ENCODE results near the gene CD38. TPM values are rescaled to one million over a fixed set of nuclear protein-coding genes. Genes with fewer than 3 reads are reported as not detected.
A peak's percentile ranks its signal among the peaks of the same experiment; 100 is the strongest.
"Not testable (repeated sequence)": the region's sequence is repeated elsewhere in the genome, so short reads cannot be mapped to it uniquely, and the experiment has no call there.

CD38 gene
- total RNA-seq, 1 donor from 2014 or later = 1.7 TPM

DNA sequence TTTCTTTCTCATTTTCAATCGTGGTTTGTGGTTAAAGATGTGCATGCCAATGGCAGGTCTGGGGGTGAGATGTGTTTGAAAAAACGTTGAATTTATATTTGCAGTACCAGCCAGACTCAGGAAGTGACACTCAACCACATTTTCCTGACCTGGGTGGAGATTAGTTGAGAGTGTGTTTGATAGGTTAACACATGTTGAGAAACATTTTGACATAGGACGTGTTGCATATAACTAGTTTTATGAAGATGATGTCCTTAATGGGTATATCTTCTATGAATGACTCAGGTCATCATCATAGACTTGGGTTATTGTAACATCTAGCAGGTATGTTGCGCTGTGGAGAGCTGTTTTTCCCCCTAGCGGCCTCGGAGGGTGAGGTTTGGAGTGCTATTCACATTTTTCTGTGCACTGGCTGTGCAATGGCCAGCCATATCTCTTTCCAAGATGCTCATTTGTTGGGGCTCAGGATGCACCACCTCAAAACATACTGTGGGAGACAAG lies 21.7 kb upstream of the CD38 start:
- intact Hi-C loops (cut with micrococcal nuclease) = no loop called here
- ATAC-seq = no peak

DNA sequence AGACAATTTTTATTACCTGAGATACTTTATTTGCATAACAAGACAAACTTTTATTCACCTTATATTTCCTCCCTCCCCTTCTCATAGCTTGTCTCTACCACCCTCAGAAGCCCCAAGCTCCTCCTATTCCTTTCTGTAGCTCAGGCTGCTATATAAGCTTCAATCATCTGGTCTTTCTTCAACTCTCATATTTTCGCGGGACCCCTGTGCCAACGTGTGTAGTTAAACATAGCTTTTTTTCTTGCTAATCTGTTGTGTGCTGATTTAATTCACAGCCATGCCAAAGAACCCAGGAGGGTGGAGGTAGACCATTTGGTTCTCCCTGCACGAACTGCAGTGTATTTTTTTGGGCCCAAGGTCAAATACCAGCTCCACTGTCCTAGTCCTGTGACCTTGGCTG lies 21.1 kb upstream of the CD38 start:
- ATAC-seq (no peak), DNase-seq (no peak)
- intact Hi-C loops (cut with micrococcal nuclease) = no loop called here

More for the DNA sequence above, 21.7 kb upstream of the CD38 start:
- no peak for DNase-seq

DNA sequence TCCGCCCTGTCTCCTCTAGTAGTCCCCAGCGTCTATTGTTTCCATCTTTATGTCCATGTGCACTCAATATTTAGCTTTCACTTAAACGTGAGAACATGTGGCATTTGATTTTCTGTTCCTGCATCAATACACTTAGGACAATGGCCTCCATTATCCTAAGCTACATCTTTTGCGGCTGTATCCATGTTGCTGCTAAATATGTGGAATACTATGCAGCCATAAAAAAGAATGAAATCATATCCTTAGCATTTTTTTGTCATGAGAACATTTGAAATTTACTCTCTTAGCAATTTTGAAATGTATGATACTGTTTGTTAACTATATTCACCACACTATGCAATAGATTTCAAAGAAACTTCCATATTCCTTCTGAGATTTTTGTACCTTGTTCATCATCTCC lies 19.8 kb upstream of the CD38 start:
- intact Hi-C loops (cut with micrococcal nuclease) = no loop called here
- DNase-seq (no peak), ATAC-seq (no peak)

DNA sequence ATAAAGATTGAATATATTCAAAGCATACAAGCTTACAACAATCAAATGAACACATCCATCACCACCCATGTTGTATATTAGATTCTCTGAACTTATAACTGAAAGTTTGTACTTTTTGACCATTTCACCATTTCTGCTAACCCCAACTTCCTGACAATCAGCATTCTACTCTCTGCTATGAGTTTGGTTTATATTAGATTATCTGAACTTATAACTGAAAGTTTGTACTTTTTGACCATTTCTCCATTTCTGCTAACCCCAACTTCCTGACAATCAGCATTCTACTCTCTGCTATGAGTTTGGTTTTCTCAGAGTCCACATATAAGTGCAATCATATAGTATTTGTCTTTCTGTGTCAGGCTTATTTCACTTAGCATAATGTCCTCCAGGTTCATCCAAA lies 15.7 kb upstream of the CD38 start:
- intact Hi-C loops (cut with micrococcal nuclease); ATAC-seq: not testable (repeated sequence)

DNA sequence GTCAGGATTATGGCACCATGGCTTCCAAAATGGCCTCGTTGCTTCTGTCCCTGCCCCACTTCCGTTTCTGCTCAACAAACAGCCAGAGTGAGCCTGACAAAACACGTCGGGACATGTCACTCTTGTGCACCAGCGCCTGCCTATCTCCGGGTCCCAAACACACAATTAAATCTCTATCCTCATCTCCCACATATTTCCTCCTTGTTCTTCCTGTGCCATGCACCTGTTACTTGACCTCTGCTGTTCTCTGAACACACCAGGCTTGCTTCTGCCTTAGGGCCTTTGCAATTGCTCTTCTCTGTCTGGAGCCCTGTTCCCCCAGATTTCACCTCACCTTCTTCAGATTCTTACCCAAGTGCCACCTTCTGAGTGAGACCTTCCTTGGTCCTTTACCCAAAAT lies 12.7 kb upstream of the CD38 start:
- intact Hi-C loops (cut with micrococcal nuclease) = no loop called here
- ATAC-seq (no peak), DNase-seq (no peak)

More for the DNA sequence above, 15.7 kb upstream of the CD38 start:
- not testable (repeated sequence) for DNase-seq

DNA sequence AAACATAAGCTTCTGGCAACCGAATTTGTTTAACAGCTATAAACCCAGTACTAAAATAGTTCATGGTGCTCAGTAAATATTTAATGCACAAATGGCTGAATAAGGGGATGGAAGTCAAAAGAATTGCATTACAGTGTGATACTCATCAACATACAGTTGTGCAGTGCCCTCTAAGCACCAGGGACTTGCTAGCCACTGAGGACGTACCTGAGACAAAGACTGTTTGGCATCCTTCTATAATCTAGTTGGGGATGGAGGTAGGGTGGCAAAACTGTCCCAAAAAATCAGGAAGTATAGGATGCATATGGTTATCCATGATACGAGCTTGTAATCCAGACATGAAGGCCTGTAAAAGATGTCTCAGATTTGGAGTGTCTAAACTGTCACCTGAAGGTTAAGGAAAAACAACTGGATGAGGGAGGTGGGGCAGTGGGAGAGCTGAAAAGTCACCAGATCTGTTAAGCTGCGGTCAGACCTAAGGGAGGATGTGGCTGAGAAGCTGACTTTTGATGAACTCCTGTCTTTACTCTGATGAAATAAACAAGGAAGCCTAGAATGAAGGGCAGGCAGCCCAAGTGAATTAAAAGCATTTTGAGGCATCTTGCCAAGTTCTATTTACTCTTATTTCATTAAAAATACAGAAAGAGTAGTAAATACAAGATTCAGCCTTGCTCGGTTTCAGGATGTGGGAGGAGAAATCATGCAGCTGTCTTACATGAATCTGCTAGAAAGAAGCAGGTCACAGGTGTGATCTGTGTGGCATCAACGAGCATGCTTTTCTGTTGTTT lies 12.0 kb upstream of the CD38 start:
- DNase-seq = no peak
- intact Hi-C loops (cut with micrococcal nuclease) = no loop called here
- ATAC-seq = no peak

DNA sequence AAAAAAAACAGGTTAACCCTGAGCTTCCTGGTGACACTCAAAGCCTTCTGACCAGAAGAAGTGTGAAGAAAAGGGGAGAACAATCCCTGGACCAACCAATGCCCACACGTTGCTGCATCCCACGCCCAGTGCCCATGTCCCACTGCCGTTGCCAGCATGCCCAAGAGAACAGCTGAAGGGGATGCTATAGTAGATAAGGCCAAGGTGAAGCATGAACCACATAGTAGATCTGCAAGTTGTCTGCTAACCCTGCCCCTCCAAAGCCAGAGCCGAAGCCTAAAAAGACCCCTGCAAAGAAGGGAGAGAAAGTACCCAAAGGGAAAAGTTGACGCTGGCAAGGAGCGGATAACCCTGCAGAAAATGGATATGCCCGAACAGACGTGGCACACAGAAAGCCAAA lies 11.3 kb upstream of the CD38 start:
- no peak for DNase-seq

DNA sequence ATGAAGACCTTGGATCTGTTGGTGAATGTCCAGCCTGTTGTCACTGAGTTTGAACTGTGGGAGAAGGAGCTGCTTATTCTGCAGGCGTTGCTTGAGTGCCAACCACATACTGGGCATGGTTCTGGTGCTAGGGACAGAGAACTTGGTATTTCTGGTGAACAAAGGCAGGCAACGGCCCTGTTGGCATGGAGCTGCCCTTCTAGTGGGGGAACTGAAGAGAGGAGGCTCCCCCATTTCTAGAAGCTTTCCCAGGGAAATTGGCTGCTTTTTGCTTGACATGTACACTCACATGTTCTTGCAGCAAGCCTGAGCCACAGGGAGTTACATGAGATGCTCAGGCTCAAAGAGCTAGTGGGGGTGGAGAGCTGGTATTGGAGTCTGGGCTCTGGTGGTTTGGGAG lies 8.9 kb upstream of the CD38 start:
- DNase-seq = no peak
- ATAC-seq = no peak
- intact Hi-C loops (cut with micrococcal nuclease) = no loop called here

More for the DNA sequence above, 11.3 kb upstream of the CD38 start:
- intact Hi-C loops (cut with micrococcal nuclease) = no loop called here
- ATAC-seq = no peak

DNA sequence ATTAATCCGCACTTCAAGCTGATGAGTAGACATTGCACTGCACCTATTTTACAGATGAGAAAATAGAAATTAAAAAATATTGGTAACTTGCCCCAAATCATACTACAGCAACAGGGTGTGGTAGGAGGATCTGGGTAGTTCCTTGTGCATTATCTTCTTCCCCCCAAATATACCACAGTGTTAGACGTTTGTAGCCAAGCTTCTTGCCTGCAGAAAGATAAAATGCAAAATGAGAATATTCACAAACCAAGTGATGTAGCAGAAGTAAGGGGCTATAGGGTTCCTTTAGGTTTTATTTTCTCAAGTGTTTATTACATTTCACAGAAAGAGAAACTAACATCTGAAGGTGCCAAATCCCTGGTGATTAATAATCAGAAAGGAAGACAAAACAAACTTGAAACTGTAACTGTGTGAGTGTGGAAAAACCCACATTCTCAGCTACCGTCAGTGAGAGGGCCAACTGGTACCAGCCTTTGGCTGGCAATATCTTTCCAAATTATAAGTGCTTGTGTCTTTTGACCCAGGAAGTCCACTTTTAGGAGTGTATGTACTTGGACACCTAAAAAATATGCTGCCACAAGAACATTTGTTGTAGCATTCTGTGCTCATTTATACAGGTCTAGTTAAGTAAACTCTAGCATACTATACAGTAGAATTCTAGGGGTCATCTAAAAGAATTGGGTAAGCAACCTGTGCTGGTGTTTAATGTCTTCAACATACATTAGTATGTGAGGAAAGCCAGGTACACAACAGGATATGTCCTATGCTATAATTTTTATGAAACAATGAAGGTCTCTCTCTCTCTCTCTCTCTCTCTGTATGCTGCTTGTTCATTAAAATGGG lies 6.7 kb upstream of the CD38 start:
- DNase-seq (no peak), ATAC-seq (no peak)
- intact Hi-C loops (cut with micrococcal nuclease) = no loop called here

DNA sequence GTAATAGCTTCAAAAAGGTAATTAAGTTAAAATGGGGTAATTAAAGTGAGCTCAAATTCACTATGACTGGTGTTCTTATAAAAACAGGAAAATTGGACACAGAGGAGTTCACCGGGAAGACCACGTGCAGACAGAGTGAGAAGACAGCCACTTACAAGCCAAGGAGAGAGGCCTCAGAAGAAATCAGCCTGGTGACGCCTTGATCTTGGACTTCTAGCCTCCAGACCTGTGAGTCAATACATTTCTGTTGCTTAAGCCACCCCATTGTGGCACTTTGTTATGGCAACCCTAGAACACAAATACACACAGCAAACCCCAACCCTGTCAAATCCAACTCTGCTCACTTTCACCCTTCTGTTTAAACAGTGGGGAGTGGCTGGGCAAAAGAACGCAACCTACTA lies 4.1 kb upstream of the CD38 start:
- DNase-seq (no peak), ATAC-seq (no peak)
- intact Hi-C loops (cut with micrococcal nuclease) = no loop called here

DNA sequence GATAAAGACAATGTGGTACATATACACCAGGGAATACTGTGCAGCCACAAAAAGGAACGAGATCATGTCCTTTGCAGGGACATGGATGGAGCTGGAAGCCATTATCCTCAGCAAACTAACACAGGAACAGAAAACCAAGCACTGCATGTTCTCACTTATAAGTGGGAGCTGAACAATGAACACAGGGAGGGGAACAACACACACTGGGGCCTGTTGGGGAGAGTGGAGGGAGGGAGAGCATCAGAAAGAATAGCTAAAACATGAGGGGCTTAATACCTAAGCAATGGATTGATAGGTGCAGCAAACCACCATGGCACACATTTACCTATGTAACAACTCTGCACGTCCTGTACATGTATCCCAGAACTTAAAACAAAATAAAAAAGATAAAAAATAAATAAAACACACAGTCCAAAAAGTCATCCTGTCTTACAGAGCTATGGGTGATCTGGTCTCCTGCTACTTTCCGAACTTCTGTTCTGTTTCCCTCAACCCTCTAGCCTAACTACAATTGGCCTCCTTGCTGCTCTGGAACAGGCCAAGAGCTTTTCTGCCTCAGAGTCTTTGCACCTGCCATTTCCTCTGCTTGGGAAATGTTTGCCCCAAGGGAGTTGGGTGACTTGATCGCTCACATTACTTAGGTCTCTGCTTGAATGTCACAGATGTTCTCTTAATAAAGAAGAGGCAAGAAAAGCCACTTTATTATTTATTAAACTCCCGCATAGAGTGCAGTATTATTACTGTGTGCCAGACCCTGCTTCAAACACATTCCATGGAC lies 1.1 kb upstream of the CD38 start:
- intact Hi-C loops (cut with micrococcal nuclease) = no loop called here
- DNase-seq (no peak), ATAC-seq (no peak)

DNA sequence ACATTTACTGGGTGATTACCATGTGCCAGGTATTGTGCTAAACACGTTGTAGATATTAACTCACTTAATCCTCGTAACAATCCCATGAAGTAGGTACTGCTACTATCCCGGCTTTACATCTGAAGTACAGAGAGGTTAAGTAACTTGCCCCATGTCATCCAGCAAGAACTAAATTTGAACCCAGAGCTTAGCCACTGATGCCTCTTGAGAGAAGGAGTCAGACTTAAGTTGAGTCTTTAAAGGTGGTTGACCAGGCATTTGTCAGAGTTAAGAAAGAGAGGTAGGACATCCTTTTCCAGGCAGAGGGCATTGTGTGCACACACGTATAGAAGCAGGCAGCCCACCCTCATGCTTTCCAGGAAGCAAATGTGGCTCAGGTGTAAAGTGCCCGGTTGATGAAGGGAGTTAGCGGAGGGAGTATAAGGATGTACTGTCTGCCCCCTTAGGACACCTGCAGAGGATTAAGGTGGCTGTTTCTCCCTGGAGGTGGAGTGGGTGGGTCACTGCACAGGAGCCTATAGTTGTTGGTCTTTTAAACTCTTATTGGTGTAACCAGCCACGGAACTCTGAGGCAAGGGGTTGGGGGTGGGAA lies 335 bp upstream of the CD38 start:
- no peak for ATAC-seq
- intact Hi-C loops (cut with micrococcal nuclease) = no loop called here

DNA sequence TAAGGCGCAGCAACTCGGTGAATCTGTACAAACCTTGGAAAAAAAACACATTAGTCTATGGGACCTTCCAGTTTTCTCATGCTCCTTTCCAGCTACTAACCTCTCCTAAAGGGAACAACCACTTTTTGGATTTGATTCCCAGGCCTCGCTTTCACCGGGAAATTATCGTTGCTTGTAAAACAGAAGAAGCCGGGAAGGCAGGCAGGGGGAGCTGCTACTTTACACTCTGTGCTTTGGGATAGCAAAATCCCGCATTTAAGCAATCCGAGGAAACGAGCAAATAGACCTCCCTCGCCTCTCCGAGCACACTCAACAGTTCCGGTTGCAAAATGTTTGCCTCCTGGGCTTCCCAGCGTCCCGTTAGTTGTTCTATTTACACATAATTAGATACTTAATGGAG lies 1.2 kb downstream of the CD38 start:
- DNase-seq (peak; percentile 68), ATAC-seq (peak; percentile 88)
- intact Hi-C loops (cut with micrococcal nuclease) = no loop called here

More for the DNA sequence above, 335 bp upstream of the CD38 start:
- no peak for DNase-seq

DNA sequence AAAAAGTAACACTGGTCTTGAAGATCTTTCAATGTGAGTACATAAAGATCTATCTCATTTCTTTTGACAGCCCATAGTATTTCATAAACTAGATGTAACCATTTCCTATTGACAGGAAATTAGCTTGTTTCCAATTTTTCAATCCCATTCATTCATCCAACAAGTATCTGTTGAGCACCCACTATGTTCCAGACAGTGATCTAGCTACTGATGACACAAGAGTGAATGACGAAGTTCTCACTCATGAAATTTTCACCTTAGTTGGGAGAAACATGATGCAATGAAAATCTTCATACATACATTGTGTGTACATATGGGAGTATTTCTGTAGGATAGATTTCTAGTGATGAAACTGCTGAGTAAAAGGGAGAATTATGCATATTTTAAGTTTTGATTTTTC lies 1.7 kb downstream of the CD38 start:
- intact Hi-C loops (cut with micrococcal nuclease) = no loop called here
- DNase-seq = no peak
- ATAC-seq = no peak

DNA sequence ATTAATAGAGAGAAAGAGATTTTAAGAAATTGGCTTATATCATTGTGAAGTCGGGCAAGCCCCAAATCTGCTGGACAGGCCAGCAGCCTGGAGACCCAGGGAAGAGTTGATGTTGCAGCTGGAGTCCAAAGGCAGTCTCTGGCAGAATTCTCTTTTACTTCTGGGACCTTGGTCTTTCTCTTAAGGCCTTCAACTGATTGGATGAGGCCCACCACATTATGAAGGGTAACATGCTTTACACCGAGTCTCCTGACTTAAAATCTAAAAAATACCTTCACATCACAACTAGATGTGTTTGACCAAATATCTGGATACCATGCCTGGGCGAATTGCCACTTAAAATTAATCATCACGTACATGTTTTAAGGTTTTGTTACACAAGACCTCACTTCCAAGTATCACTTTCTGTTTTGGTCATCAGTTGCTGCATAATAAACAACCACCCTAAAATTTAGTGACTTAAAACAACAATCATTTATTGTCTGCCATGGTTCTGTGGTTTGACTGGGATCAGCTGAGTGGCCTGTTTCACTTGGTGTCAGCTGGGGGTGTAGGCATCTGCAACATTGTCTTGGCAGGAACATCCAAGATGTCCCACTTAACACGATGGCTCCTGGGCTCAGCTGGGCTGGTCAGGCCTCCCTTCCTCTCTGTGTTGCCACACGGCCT lies 3.4 kb downstream of the CD38 start:
- no peak for DNase-seq
- ATAC-seq = no peak
- intact Hi-C loops (cut with micrococcal nuclease) = no loop called here

DNA sequence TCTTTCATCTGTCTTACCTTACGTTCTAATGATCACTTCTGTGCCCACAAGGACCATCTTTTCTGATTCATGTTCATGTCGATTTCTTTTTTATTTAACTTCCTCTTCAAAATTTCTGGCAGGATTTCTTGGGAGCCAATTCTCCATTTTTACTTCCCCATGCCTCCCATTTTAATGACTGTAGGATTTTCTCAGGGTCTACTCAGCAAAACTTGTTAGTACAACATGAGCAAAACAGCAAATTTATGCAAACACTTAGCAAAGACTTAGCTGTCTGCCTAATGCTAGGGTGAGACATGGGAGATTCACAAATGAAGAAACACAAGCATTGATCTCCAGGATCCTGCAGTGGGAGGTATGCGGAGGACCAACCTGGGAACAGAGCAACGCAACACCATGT lies 5.5 kb downstream of the CD38 start:
- no peak for ATAC-seq

DNA sequence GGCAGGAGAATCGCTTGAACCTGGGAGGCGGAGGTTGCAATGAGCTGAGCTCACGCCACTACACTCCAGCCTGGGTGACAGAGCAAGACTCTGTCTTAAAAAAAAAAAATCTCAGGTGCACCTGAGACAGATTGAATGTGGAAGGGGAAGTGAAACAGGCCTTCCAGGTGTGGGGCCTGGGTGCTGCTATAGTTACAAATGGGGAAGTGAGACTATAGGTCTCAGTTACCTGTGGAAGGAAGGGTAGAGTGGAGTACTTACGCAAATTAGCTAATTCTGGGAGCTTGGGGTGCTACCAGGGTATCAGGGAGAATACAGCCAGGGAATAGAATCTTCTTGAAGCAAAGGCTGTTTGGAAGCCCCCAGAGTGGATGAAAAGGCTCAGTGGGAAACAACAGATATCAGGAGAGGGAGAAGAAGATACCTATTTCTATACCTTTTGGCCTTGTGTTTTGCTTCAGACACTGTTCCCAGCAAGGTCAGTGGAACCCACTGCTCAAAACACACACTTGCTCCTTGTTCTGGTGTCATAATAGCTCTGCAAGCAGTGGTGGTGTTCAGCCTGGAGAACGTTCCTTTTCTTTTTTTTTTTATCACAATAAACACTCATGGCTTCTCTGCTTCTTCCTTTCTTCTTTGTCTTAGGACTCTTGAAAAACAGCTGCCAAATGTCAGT lies 7.0 kb downstream of the CD38 start:
- intact Hi-C loops (cut with micrococcal nuclease) = no loop called here

More for the DNA sequence above, 5.5 kb downstream of the CD38 start:
- DNase-seq = no peak
- intact Hi-C loops (cut with micrococcal nuclease) = no loop called here

DNA sequence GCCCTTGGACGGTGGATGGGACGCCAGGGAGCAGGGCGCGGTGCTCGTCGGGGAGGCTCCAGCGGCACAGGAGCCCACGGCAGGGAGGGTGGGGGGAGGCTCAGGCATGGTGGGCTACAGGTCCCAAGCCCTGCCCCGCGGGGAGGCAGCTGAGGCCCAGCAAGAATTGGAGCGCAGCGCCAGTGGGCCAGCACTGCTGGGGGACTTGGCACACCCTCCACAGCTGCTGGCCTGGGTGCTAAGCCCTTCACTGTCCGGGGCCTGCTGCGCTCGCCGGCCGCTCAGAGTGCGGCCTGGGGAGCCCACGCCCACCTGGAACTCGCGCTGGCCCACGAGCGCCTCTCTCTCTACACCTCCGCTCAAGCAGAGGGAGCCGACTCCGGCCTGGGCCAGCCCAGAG lies 8.6 kb downstream of the CD38 start:
- intact Hi-C loops (cut with micrococcal nuclease) = no loop called here
- ATAC-seq (no peak), DNase-seq (no peak)

More for the DNA sequence above, 7.0 kb downstream of the CD38 start:
- DNase-seq = no peak
- no peak for ATAC-seq

Measured in left ventricle myocardium superior (tissue), 1 donor.